Forelimb muscle (tissue), 1 donor: ENCODE data around the gene CDH1. TPM values are rescaled to one million over a fixed set of nuclear protein-coding genes. Genes with fewer than 3 reads are reported as not detected.
A peak's percentile ranks its signal among the peaks of the same experiment; 100 is the strongest.
"Not testable (repeated sequence)": the region's sequence is repeated elsewhere in the genome, so short reads cannot be mapped to it uniquely, and the experiment has no call there.

ENCODE experiments used
- DNase-seq: peaks from one replicate; pipeline ENCODE4 v3.0.0-alpha.2; 2013; ENCODE audit warnings: low read depth
- polyA plus RNA-seq: library from polyadenylated mRNA; unstranded; fragments of 120-200 nt; gene quantifications from one replicate; pipeline ENCODE4 v1.2.1, GENCODE V29; 2013; ENCODE audit not compliant: insufficient read length

Gene CDH1
- polyA plus RNA-seq, 1 donor: 1.2 TPM

- no peak for DNase-seq
Measured at GRCh38 chr16:68790130-68790761, 53.2 kb downstream of the CDH1 start.

DNA sequence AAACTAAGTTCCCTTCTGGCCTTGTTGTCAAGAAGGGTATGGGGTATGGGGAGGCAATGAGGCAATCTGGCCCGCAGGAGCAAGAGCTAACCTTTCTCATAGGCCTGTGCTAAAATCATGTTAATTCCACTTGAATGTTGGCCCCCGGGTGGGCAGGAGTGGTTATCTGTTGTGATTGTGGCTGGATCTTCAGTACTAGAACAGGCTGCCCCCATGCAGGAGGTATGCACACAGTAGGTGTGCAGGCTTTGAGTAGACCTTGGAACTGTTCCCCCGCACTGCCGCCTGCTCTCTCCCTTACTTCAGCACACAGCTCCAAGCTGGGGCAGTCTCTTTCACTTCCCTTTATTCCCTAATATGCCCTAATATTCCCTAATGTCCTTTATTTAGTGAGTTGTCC lies 53.9 kb downstream of the CDH1 start:
- no peak for DNase-seq

- DNase-seq: no peak
Measured at GRCh38 chr16:68792465-68793324, 55.6 kb downstream of the CDH1 start.

GRCh38 chr16:68793401-68793857 lies 56.3 kb downstream of the CDH1 start:
- DNase-seq: no peak

DNA sequence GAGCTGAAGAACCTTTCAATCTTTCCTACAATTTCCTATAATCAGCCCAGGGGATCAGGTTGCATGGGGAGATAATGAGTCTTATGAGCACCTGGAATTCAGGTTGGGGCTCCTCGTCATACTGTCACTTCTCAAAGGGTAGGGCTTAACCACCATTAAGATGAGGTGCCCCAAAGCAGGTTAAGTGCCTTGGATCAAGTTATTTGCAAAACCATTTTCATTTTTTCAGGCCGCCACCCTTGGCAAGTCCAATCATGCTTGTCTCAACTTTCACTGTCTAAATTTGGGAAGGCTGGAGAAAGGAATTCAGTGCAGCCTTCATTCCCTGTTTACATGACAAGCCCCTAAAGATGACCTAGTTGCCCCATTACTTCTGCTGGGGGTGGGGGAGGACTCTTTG lies 61.3 kb downstream of the CDH1 start:
- DNase-seq: no peak

DNA sequence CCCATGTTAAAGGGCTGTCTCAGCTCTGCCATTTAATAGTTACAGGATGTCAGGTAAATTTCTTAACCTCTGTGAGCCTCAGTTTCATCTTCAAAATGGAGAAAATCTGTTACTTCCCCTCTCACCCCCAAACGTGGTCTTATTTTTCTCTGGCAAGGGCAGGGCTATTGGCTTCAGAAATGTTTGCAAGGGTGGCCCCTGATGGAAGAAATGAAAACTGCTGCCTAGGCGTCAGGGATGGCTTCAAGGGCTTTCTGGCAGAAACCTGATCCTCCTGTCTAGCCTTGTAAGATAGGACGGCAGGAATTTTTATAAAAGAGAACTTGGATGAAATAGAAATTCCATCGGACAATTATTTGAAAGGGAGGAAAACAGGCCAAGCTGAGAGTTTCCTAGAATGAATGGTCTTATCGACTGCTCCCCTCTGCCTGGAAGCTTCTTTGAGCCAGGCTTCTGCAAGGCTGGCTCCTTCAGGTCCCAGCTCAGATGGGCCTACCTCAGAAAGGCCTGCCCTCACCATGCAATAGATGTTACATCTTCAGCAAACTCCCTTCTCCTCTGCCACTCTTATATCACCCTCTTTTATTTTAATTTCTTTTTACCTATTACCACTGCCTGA lies 63.3 kb downstream of the CDH1 start:
- DNase-seq: peak; percentile 29

DNA sequence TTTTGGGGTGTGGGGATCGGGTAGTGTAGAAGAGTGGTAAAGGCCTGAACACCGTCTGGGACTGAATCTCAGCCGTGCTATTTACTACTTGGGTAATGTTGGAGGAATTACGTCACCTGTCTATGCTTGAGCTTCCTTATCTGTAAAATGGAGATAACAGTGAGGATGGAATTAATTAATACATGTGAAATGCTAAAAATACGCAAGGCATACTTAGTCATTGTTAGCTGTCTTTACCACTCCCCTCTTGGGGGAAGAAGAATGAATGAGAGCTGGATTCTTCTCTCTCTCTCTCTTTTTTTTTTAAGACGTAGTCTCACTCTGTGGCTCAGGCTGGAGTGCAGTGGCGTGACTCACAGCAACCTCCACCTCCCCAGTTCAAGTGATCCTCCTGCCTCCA lies 65.1 kb downstream of the CDH1 start:
- no peak for DNase-seq

- DNase-seq: no peak
Measured at GRCh38 chr16:68806422-68806821, 69.3 kb downstream of the CDH1 start.

GRCh38 chr16:68806981-68807380 lies 69.9 kb downstream of the CDH1 start:
- DNase-seq: no peak

- no peak for DNase-seq
Measured at GRCh38 chr16:68814516-68814915, 77.4 kb downstream of the CDH1 start.

DNA sequence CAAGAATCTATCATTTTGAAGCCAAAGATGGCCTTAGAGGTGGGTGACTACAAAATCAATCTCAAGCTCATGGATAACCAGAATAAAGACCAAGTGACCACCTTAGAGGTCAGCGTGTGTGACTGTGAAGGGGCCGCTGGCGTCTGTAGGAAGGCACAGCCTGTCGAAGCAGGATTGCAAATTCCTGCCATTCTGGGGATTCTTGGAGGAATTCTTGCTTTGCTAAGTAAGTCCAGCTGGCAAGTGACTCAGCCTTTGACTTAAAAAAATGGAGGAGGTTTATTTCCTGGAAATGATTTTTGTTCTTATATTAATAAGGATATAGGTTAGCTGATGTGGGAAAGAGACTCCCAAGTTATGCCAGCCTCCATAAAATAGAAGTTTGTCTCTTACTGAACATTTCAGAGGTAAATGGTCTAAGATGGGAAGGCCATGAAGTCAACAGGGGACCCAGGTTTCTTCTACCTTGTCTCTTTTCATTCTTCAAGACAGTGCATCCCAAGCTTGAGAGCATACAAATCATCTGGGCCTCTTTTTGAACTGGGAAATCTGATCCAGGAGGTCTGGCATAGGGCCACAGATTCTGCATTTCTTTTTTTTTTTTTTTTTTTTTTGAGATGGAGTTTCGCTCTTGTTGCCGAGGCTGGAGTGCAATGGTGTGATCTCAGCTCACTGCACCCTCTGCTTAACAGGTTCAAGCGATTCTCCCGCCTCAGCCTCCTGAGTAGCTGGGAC lies 86.5 kb downstream of the CDH1 start:
- no peak for DNase-seq

DNA sequence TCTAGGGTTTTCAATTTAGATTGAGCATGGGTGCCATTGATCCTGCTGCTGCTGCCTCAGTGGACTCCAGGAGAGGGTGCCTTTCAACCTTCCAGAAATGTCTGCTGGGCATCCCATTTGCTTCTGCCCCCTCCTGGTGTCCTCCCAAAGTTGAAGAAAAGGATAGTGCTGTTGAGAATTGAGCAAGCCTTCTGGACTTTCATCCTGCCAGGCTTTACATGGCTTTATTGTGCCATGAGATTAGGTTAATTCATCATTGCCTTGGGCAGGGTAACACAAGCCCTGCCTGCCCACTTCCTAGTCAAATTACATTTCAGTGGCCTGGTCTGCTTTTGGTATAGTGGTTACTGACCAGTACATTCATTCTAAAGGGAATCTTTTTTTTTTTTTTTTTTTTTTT lies 88.3 kb downstream of the CDH1 start:
- DNase-seq: no peak

DNA sequence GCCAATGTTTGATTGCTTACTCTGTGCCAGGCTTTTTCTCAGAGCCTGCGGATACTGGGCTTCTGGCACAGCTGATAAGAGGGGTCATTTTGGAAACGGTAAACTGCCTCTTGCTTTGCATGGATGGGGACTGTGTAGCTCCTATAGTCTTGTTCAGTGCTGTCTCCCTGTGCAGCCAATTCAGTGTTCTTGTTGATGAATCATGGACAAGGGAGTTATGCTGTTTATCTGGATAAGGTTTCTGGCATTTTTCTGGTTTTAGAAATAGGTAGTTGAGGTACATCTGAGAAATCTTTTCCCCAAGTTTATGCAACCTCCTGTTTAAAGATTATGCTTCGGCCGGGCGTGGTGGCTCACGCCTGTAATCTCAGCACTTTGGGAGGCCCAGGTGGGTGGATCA lies 89.6 kb downstream of the CDH1 start:
- no peak for DNase-seq

DNA sequence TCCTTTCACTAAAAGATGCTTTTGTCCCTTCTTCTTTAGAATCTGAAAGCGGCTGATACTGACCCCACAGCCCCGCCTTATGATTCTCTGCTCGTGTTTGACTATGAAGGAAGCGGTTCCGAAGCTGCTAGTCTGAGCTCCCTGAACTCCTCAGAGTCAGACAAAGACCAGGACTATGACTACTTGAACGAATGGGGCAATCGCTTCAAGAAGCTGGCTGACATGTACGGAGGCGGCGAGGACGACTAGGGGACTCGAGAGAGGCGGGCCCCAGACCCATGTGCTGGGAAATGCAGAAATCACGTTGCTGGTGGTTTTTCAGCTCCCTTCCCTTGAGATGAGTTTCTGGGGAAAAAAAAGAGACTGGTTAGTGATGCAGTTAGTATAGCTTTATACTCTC lies 96.2 kb downstream of the CDH1 start:
- no peak for DNase-seq

DNA sequence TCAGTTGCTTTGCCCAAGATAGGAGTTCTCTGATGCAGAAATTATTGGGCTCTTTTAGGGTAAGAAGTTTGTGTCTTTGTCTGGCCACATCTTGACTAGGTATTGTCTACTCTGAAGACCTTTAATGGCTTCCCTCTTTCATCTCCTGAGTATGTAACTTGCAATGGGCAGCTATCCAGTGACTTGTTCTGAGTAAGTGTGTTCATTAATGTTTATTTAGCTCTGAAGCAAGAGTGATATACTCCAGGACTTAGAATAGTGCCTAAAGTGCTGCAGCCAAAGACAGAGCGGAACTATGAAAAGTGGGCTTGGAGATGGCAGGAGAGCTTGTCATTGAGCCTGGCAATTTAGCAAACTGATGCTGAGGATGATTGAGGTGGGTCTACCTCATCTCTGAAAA lies 97.5 kb downstream of the CDH1 start:
- DNase-seq: no peak

GRCh38 chr16:68835970-68836369 lies 98.9 kb downstream of the CDH1 start:
- DNase-seq: no peak

GRCh38 chr16:68839831-68840230 lies 102.7 kb downstream of the CDH1 start:
- no peak for DNase-seq

- DNase-seq: not testable (repeated sequence)
Measured at GRCh38 chr16:68842964-68843481, 105.9 kb downstream of the CDH1 start.

- DNase-seq: no peak
Measured at GRCh38 chr16:68843482-68844210, 106.6 kb downstream of the CDH1 start, which contains the start of gene TANGO6. TANGO6 (plus strand) TSS chr16:68843531; CDS start chr16:68843618, 87 bp downstream.

DNA sequence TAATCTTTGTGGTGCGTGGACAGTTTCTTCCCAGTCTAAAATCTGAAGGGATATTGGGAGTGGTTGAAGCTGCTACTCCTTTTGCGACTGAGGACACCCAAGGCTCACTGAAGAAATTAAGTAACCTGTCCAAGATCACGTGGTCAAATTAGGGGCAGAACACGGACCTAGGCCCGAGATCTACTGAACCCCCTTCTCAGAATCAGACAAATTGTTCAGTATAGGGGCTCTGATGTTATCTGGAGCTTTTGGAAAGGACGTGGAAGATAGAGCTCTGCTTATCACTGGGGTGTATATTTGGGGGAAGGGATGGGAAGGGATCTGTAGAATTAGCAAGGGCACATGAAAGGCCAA lies 107.1 kb downstream of the CDH1 start:
- no peak for DNase-seq

GRCh38 chr16:68848786-68849185 lies 111.7 kb downstream of the CDH1 start:
- DNase-seq: no peak
